ENCODE results near the gene PRLR.
"Not testable (repeated sequence)": the region's sequence is repeated elsewhere in the genome, so short reads cannot be mapped to it uniquely, and the experiment has no call there.

The PRLR gene

GRCh38 chr5:35035929-35036328 is 194.4 kb downstream of the PRLR start:
- DNase-seq (ENCODE audit: low read depth): not testable (repeated sequence)

GRCh38 chr5:35035271-35035670 is 195.0 kb downstream of the PRLR start:
- no peak for DNase-seq (ENCODE audit: low read depth)

GRCh38 chr5:35032356-35032755 is 197.9 kb downstream of the PRLR start:
- no peak for DNase-seq (ENCODE audit: low read depth)

GRCh38 chr5:35031276-35031675 is 199.0 kb downstream of the PRLR start:
- no peak for DNase-seq (ENCODE audit: low read depth)

- no peak for DNase-seq (ENCODE audit: low read depth)
These were observed 199.7 kb downstream of the PRLR start for GRCh38 chr5:35030426-35031100.

GRCh38 chr5:35029333-35029732 is 201.0 kb downstream of the PRLR start:
- DNase-seq (ENCODE audit: low read depth): no peak

- DNase-seq (ENCODE audit: low read depth): no peak
These were observed 203.3 kb downstream of the PRLR start for GRCh38 chr5:35026941-35027340.

GRCh38 chr5:35026280-35026840 is 203.9 kb downstream of the PRLR start:
- no peak for DNase-seq (ENCODE audit: low read depth)

GRCh38 chr5:35024911-35025510 is 205.3 kb downstream of the PRLR start:
- no peak for DNase-seq (ENCODE audit: low read depth)

- no peak for DNase-seq (ENCODE audit: low read depth)
These were observed 206.7 kb downstream of the PRLR start for GRCh38 chr5:35023391-35024178.

- DNase-seq (ENCODE audit: low read depth): no peak
These were observed 213.9 kb downstream of the PRLR start for GRCh38 chr5:35016174-35017051.

GRCh38 chr5:35015063-35015462 is 215.2 kb downstream of the PRLR start:
- no peak for DNase-seq (ENCODE audit: low read depth)

- DNase-seq (ENCODE audit: low read depth): no peak
These were observed 217.5 kb downstream of the PRLR start for GRCh38 chr5:35012796-35013195.

GRCh38 chr5:35012365-35012764 is 217.9 kb downstream of the PRLR start:
- no peak for DNase-seq (ENCODE audit: low read depth)

GRCh38 chr5:35010676-35011075 is 219.6 kb downstream of the PRLR start:
- no peak for DNase-seq (ENCODE audit: low read depth)

- no peak for DNase-seq (ENCODE audit: low read depth)
These were observed 220.6 kb downstream of the PRLR start for GRCh38 chr5:35009657-35010056.

- DNase-seq (ENCODE audit: low read depth): no peak
These were observed 221.3 kb downstream of the PRLR start for GRCh38 chr5:35009019-35009418.

- no peak for DNase-seq (ENCODE audit: low read depth)
These were observed 225.5 kb downstream of the PRLR start for GRCh38 chr5:35004771-35005170.

GRCh38 chr5:35004200-35004599 is 226.1 kb downstream of the PRLR start:
- DNase-seq (ENCODE audit: low read depth): no peak

GRCh38 chr5:35003018-35003957 is 227.0 kb downstream of the PRLR start:
- DNase-seq (ENCODE audit: low read depth): peak; percentile 15

- no peak for DNase-seq (ENCODE audit: low read depth)
These were observed 227.8 kb downstream of the PRLR start for GRCh38 chr5:35002459-35002858.

Data from T follicular helper cell (primary cell).